ENCODE data around the gene STX10. TPM values are rescaled to one million over a fixed set of nuclear protein-coding genes. Genes with fewer than 3 reads are reported as not detected.
"Not testable (repeated sequence)": the region's sequence is repeated elsewhere in the genome, so short reads cannot be mapped to it uniquely, and the experiment has no call there.

The STX10 gene
- total and polyA plus RNA-seq, 9 of the 15 experiments (the other 6 are each of a cell fraction or from before 2014, with no cell fraction given): 0.51 to 66.3 (median 31.0) TPM

GRCh38 chr19:13185763-13186657, 35.8 kb upstream of the STX10 start:
- intact Hi-C loops (cut with micrococcal nuclease); DNase-seq (ENCODE audit: extremely low read depth in 1 of 4, low spot score in 3 of 4); H4K20me1 ChIP-seq (replicated peaks; ENCODE audit: control insufficient read depth, insufficient read depth, low read length); in situ Hi-C loops (cut with MboI); CTCF ChIA-PET (ENCODE audit: low intra/inter-chr PET ratio); H3K4me2 ChIP-seq (ENCODE audit: insufficient read depth, low read length); H3K9ac ChIP-seq (ENCODE audit: insufficient read depth in 1 of 2, low read depth in 2 of 2, low read length in 2 of 2); ATAC-seq; H3K9me3 ChIP-seq (replicated peaks; ENCODE audit: control insufficient read depth, insufficient read depth, low read depth, low read length); H2AFZ ChIP-seq (ENCODE audit: low read depth, low read length); FAIRE-seq; H3K4me3 ChIP-seq; H3K27me3 ChIP-seq (ENCODE audit: control insufficient read depth in 2 of 2, insufficient read depth in 2 of 2, low read length in 2 of 2); H3K27ac ChIP-seq (ENCODE audit: extremely low read depth, low read depth, low read length); H3K79me2 ChIP-seq (ENCODE audit: control insufficient read depth, insufficient read depth, low read length); H3K9me1 ChIP-seq (ENCODE audit: control insufficient read depth, insufficient read depth, low read length); H3K36me3 ChIP-seq (ENCODE audit: control insufficient read depth, insufficient read depth, low read length): not testable (repeated sequence)
- WGBS (ENCODE audit: insufficient coverage, low coverage, missing lambda C conversion rate): 73% methylated on average over 21 of the region's 22 CpGs
- H3K4me1 ChIP-seq (replicated peaks in 1 of 2; ENCODE audit: control insufficient read depth in 2 of 2, insufficient read depth in 2 of 2, low read length in 2 of 2): peaks cover 2 to 12% of the 10 kb centered on the region in 2 experiments; a peak in 3 of 5 replicates
- POLR2A ChIA-PET: interaction anchor here (0.6 kb wide), 1 partner anchor 31 kb away, joined by 3 read pairs; no protein-coding TSS in a partner anchor
- peak; percentile 27; the same call in 1 of the 2 replicates for TF ChIP-seq RBFOX2 (IDR thresholded peaks at IDR 0.05; ENCODE audit: low read depth, low read length)
- TF ChIP-seq NFYB (IDR thresholded peaks at IDR 0.05; ENCODE audit: extremely low read depth, insufficient read length): peak; percentile 38
- peak; percentile 77 for TF ChIP-seq ASH1L (IDR thresholded peaks at IDR 0.05; ENCODE audit: borderline replicate concordance, low read depth, partially characterized antibody)
- 0 out of 2 replicates have a peak, but pooled peaks have one; percentile 0 for TF ChIP-seq SUPT5H (IDR thresholded peaks at IDR 0.05)
- TF ChIP-seq ZBTB33 (CRISPR knock-in tag; IDR thresholded peaks at IDR 0.05): peak; percentile 32; the same call in 1 of the 2 replicates
- peak; percentile 38 for TF ChIP-seq FOS (IDR thresholded peaks at IDR 0.05; ENCODE audit: extremely low read depth, insufficient read length)
- BruUV-seq (replicated peaks): TSS peak; percentile 100

- DNase-seq (ENCODE audit: extremely low read depth in 1 of 4, low spot score in 3 of 4); FAIRE-seq; H3K27me3 ChIP-seq (ENCODE audit: control insufficient read depth in 2 of 2, insufficient read depth in 2 of 2, low read length in 2 of 2); H3K9me1 ChIP-seq (ENCODE audit: control insufficient read depth, insufficient read depth, low read length); H3K27ac ChIP-seq (ENCODE audit: extremely low read depth, low read depth, low read length); H3K36me3 ChIP-seq (ENCODE audit: control insufficient read depth, insufficient read depth, low read length); H4K20me1 ChIP-seq (replicated peaks; ENCODE audit: control insufficient read depth, insufficient read depth, low read length); H3K9me3 ChIP-seq (replicated peaks; ENCODE audit: control insufficient read depth, insufficient read depth, low read depth, low read length); H3K4me3 ChIP-seq; H3K79me2 ChIP-seq (ENCODE audit: control insufficient read depth, insufficient read depth, low read length); CTCF ChIA-PET (ENCODE audit: low intra/inter-chr PET ratio); H3K4me2 ChIP-seq (ENCODE audit: insufficient read depth, low read length); in situ Hi-C loops (cut with MboI); H2AFZ ChIP-seq (ENCODE audit: low read depth, low read length); H3K9ac ChIP-seq (ENCODE audit: insufficient read depth in 1 of 2, low read depth in 2 of 2, low read length in 2 of 2); ATAC-seq; POLR2A ChIA-PET; BruUV-seq (replicated peaks); intact Hi-C loops (cut with micrococcal nuclease): not testable (repeated sequence)
- H3K4me1 ChIP-seq (replicated peaks in 1 of 2; ENCODE audit: control insufficient read depth in 2 of 2, insufficient read depth in 2 of 2, low read length in 2 of 2): peaks cover 0 to 15% of the 10 kb centered on the region in 2 experiments; a peak in 3 of 5 replicates
- 85% methylated on average over 14 of the region's 23 CpGs for WGBS (ENCODE audit: insufficient coverage, low coverage, missing lambda C conversion rate)
Measured at GRCh38 chr19:13184926-13185325, 34.8 kb upstream of the STX10 start.

Measured in K562 (cell line).